Uterus (tissue), 2 donors: ENCODE data around the gene BBC3.
"Not testable (repeated sequence)": the region's sequence is repeated elsewhere in the genome, so short reads cannot be mapped to it uniquely, and the experiment has no call there.

Experiments
- CTCF ChIP-seq, 4 experiments: fragments of 200-600 bp in 2 of 4; fragments of 450-650 bp in 2 of 4; sonication (generic) in 2 of 4; IDR thresholded peaks; one replicate each; pipeline ENCODE4 v1.5.1; 2016 to 2019; ENCODE audit warnings: antibody characterized with exemption in 4 of 4, mild to moderate bottlenecking in 2 of 4, moderate library complexity in 1 of 4
- POLR2A ChIP-seq, 2 donors: fragments of 450-650 bp; IDR thresholded peaks; one replicate each; pipeline ENCODE4 v1.6.1; 2016; ENCODE audit warnings: antibody characterized with exemption in 2 of 2, mild to moderate bottlenecking in 1 of 2, moderate library complexity in 1 of 2

- TF ChIP-seq CTCF, POLR2A (IDR thresholded peaks at IDR 0.05): not testable (repeated sequence)
Observed at GRCh38 chr19:47253016-47253415, 22.0 kb upstream of the BBC3 start.
